HepG2 (cell line): ENCODE measurements around the gene DNAAF1. TPM values are rescaled to one million over a fixed set of nuclear protein-coding genes. Genes with fewer than 3 reads are reported as not detected.

ENCODE experiments used
- ATAC-seq: fragments of 200-7000 bp; cut with Tn5 transposase; 3 replicates; pipeline ENCODE4 v1.9.1; 2020; ENCODE audit warnings: mild to moderate bottlenecking, moderate library complexity
- BruUV-seq: library from RNA; stranded (reverse); fragments of 400-500 nt; replicated peaks from 2 replicates; lab custom pipeline; 2021; lab: Mats Ljungman, UMichigan
- CTCF ChIA-PET: fragments of 300-600 bp; formaldehyde crosslinking; extraction: SDS; loops from one replicate; lab custom pipeline; 2021; ENCODE audit warnings: low total read pairs, inconsistent platforms, low intra/inter-chr PET ratio; lab: Yijun Ruan, JAX
- POLR2A ChIA-PET: fragments of 350-600 bp; sonication (Branson Sonifier 250); formaldehyde crosslinking; loops from one replicate; lab custom pipeline; 2020; ENCODE audit warnings: antibody characterized with exemption, inconsistent platforms; lab: Yijun Ruan, JAX
- DNase-seq: peaks from one replicate; pipeline ENCODE4 v3.0.0-alpha.2; 2015; ENCODE audit warnings: low spot score
- FAIRE-seq: peaks from 3 replicates; lab custom pipeline; 2011; peaks lifted over from hg19 to GRCh38; lab: Jason Lieb, UNC
- H2AFZ ChIP-seq: one replicate; pipeline ENCODE4 v1.6.1; 2011; ENCODE audit warnings: low read length, inconsistent platforms
- H3K27ac ChIP-seq: fragments of 300-600 bp; 3 replicates; pipeline ENCODE4 v1.8.0; 2011; ENCODE audit warnings: mixed run types, mild to moderate bottlenecking, mixed read lengths, low read length, inconsistent platforms; ENCODE audit not compliant: insufficient read depth; ENCODE audit errors: extremely low read length
- H3K27me3 ChIP-seq, 2 experiments: fragments of 200-600 bp in 1 of 2; 2 replicates in 1 of 2; 3 replicates in 1 of 2; pipeline versions ENCODE4 v1.6.0 to v1.8.0; 2011; ENCODE audit warnings: low read length in 2 of 2, mild to moderate bottlenecking in 2 of 2, moderate library complexity in 2 of 2, inconsistent platforms in 1 of 2; ENCODE audit not compliant: insufficient read depth in 2 of 2, control insufficient read depth in 1 of 2
- H3K36me3 ChIP-seq, 2 experiments: fragments of 200-600 bp in 1 of 2; replicated peaks in 1 of 2; 2 replicates in 1 of 2; 3 replicates in 1 of 2; pipeline versions ENCODE4 v1.5.1 to v1.8.0; 2011; ENCODE audit warnings: low read length in 2 of 2, inconsistent platforms in 1 of 2; ENCODE audit not compliant: insufficient read depth in 2 of 2, control insufficient read depth in 1 of 2
- H3K4me1 ChIP-seq: 2 replicates; pipeline ENCODE4 v1.5.1; 2012; ENCODE audit warnings: low read length, inconsistent platforms; ENCODE audit not compliant: insufficient read depth
- H3K4me2 ChIP-seq: 2 replicates; pipeline ENCODE4 v1.6.0; 2011; ENCODE audit warnings: low read depth, low read length, inconsistent platforms
- H3K4me3 ChIP-seq, 3 experiments: fragments of 200-600 bp in 1 of 3; sonication (generic), shearing (Covaris generic) in 1 of 3; replicated peaks in 1 of 3; 2 replicates each; pipeline ENCODE4 v1.5.1; 2011 to 2016; ENCODE audit warnings: low read length in 3 of 3, inconsistent platforms in 2 of 3, low read depth in 2 of 3, mild to moderate bottlenecking in 2 of 3, control low read depth in 1 of 3, mixed read lengths in 1 of 3; ENCODE audit not compliant: insufficient read depth in 1 of 3
- H3K79me2 ChIP-seq: one replicate; pipeline ENCODE4 v1.6.1; 2011; ENCODE audit warnings: low read length, inconsistent platforms; ENCODE audit not compliant: insufficient read depth
- H3K9ac ChIP-seq: 2 replicates; pipeline ENCODE4 v1.6.0; 2011; ENCODE audit warnings: mild to moderate bottlenecking, low read depth, low read length, inconsistent platforms; ENCODE audit not compliant: insufficient read depth
- H3K9me3 ChIP-seq: 2 replicates; pipeline ENCODE4 v1.5.1; 2012; ENCODE audit warnings: mild to moderate bottlenecking, low read length
- H4K20me1 ChIP-seq: 2 replicates; pipeline ENCODE4 v1.6.0; 2011; ENCODE audit warnings: inconsistent platforms, mild to moderate bottlenecking, low read length, moderate library complexity; ENCODE audit not compliant: insufficient read depth
- BCL6 ChIP-seq: IDR thresholded peaks from 2 replicates; pipeline ENCODE4 v1.6.1; 2016; ENCODE audit warnings: missing genetic modification reagents, missing compliant biosample characterization
- HNF1A ChIP-seq, 2 experiments: sonication (generic) in 1 of 2; formaldehyde crosslinking in 1 of 2; IDR thresholded peaks; 2 replicates each; pipeline versions ENCODE4 v1.4.0 to v1.6.1; 2016 to 2020; ENCODE audit warnings: borderline replicate concordance in 1 of 2, low read depth in 1 of 2, mild to moderate bottlenecking in 1 of 2, missing genetic modification reagents in 1 of 2
- JARID2 ChIP-seq: sonication (generic); formaldehyde crosslinking; IDR thresholded peaks from 2 replicates; pipeline ENCODE4 v1.8.1; 2023; ENCODE audit warnings: missing genetic modification reagents, inconsistent platforms; ENCODE audit not compliant: insufficient replicate concordance
- MXI1 ChIP-seq: IDR thresholded peaks from 3 replicates; pipeline ENCODE4 v1.6.1; 2012; ENCODE audit warnings: low read depth, low read length, inconsistent platforms, borderline replicate concordance
- NCOR1 ChIP-seq: fragments of 200-600 bp; sonication (generic); IDR thresholded peaks from 2 replicates; pipeline ENCODE4 v1.7.0; 2017; ENCODE audit warnings: antibody characterized with exemption, low read length, borderline replicate concordance
- NFE2 ChIP-seq: sonication (generic); formaldehyde crosslinking; IDR thresholded peaks from 2 replicates; pipeline ENCODE4 v1.4.0; 2020; ENCODE audit warnings: missing genetic modification reagents
- REXO4 ChIP-seq: sonication (generic); formaldehyde crosslinking; IDR thresholded peaks from 2 replicates; pipeline ENCODE4 v1.8.0; 2022; ENCODE audit warnings: missing genetic modification reagents, mild to moderate bottlenecking, borderline replicate concordance
- RFX5 ChIP-seq: IDR thresholded peaks from 2 replicates; pipeline ENCODE4 v1.6.1; 2011; ENCODE audit warnings: low read depth, low read length, improper control_type of control experiment
- SATB2 ChIP-seq: sonication (generic); formaldehyde crosslinking; IDR thresholded peaks from 2 replicates; pipeline ENCODE4 v1.5.0; 2020; ENCODE audit warnings: missing genetic modification reagents
- SIX1 ChIP-seq: sonication (generic); formaldehyde crosslinking; IDR thresholded peaks from 2 replicates; pipeline ENCODE4 v1.4.0; 2020; ENCODE audit warnings: missing genetic modification reagents, borderline replicate concordance
- SOX5 ChIP-seq: IDR thresholded peaks from 2 replicates; pipeline ENCODE4 v1.6.1; 2016; ENCODE audit warnings: borderline replicate concordance
- TCF7L2 ChIP-seq: IDR thresholded peaks from 2 replicates; pipeline ENCODE4 v1.6.1; 2011; ENCODE audit warnings: mild to moderate bottlenecking, low read depth, low read length, moderate library complexity
- TOE1 ChIP-seq: sonication (generic); formaldehyde crosslinking; IDR thresholded peaks from 2 replicates; pipeline ENCODE4 v1.4.0; 2020; ENCODE audit warnings: mild to moderate bottlenecking, missing genetic modification reagents
- ZMAT3 ChIP-seq: sonication (generic); formaldehyde crosslinking; conservative IDR thresholded peaks from 2 replicates; pipeline ENCODE4 v1.7.0; 2021; ENCODE audit warnings: missing genetic modification reagents
- WGBS: methylation state at CpG from one replicate; pipeline ENCODE4 v1.1.6; 2017; ENCODE audit warnings: low lambda C conversion rate; 5-methylcytosine and 5-hydroxymethylcytosine counted together
- in situ Hi-C: cut with HindIII; loops from 2 replicates; pipeline ENCODE4 v1.10.0; 2017; ENCODE audit warnings: low pct_unique_long_range_greater_than_20kb; ENCODE audit not compliant: extremely low pct_ligation_motif_present
- intact Hi-C: fragments of 100-400 bp; cut with micrococcal nuclease; formaldehyde crosslinking; loops from one replicate; pipeline ENCODE4 v1.10.0; 2022; ENCODE audit not compliant: unreplicated experiment
- polyA plus RNA-seq, 8 experiments: library from polyadenylated mRNA; depleted of rRNA in 3 of 8; stranded (reverse) in 7 of 8; unstranded in 1 of 8; fragments of >200 nt; fragmentation: Illumina TruSeq in 4 of 8; extraction: Trizol in 4 of 8; gene quantifications; 2 replicates each; pipeline versions ENCODE4 v1.2.1 to v1.2.3, GENCODE V29; 2011 to 2016; ENCODE audit warnings: low read depth in 4 of 8, missing spikeins in 1 of 8, mixed read lengths in 1 of 8; ENCODE audit not compliant: insufficient read depth in 1 of 8
- total RNA-seq, 5 experiments: library from RNA; depleted of rRNA; stranded (reverse); fragments of >200 nt; fragmentation: Illumina TruSeq; extraction: Trizol; gene quantifications; 2 replicates each; pipeline ENCODE4 v1.2.3, GENCODE V29; 2016; ENCODE audit warnings: low read depth in 1 of 5
- TF ChIP-seq, protein P1 (sequence below): IDR thresholded peaks from 2 replicates; pipeline ENCODE4 v1.6.1; 2012; ENCODE audit warnings: inconsistent platforms
- TF ChIP-seq, protein P2 (sequence below): sonication (generic); formaldehyde crosslinking; IDR thresholded peaks from 2 replicates; pipeline ENCODE4 v1.4.0; 2020; ENCODE audit warnings: missing genetic modification reagents, borderline replicate concordance

DNAAF1 gene
- total and polyA plus RNA-seq, 2 of the 13 experiments (the other 11 are each of a cell fraction or from before 2014, with no cell fraction given): 0.04 TPM; not detected in 1

DNA sequence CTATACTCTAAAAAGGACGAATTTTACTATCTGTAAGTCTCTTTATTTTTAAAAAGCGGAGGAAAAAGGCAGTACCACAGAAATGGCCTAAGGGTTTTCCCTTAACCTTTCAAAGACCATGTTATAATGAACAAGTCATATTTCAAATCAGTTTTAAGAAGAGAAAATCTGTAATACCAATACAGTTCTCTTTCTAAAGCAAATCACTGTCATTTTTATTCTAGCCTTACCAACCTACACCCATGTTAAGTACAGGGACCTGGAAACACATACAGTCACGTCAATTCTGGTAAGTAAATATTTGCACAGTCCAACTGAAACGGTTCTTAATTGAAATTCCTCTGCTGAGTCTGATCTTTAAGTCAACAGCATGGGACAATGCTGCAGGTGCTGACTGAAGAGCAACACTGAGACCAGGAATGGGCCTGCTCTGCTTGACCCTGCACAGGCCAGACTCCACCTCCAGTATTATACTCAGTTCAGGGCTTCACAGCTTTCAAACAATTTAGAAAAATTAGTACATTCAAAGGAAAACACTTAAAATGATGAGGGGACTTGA is 48.6 kb upstream of the DNAAF1 start:
- no peak overlapping the region for H2AFZ ChIP-seq
- H3K4me2 ChIP-seq: no peak overlapping the region
- ATAC-seq (peak; percentile 100), DNase-seq (peak; percentile 95), FAIRE-seq (peak; percentile 97)
- peaks cover 22 to 75% of the 10 kb centered on the region in 2 experiments for H3K36me3 ChIP-seq
- WGBS: 48% methylated on average over 4 of the region's 4 CpGs
- ChIA-PET CTCF (interaction anchor here (0.9 kb wide), 1 partner anchor 45 kb away, joined by 3 read pairs; no protein-coding TSS in a partner anchor), POLR2A (interaction anchor here (2.0 kb wide), 1 partner anchor 41 kb away, joined by 4 read pairs; no protein-coding TSS in a partner anchor)
- intact Hi-C loops: loop anchor here (1.0 kb wide), 2 partner anchors 45 to 49 kb away; partner anchors contain the start of genes DNAAF1 and HSDL1
- no peaks in the 10 kb centered on the region for H3K9me3 ChIP-seq
- H3K9ac ChIP-seq: no peak overlapping the region
- no peak overlapping the region for H3K27ac ChIP-seq
- H3K27me3 ChIP-seq: no peaks in the 10 kb centered on the region
- in situ Hi-C loops: no loop called here
- BruUV-seq: no TSS peak
- peaks cover 20% of the 10 kb centered on the region for H4K20me1 ChIP-seq
- H3K79me2 ChIP-seq: no peaks in the 10 kb centered on the region
- peaks cover 19% of the 10 kb centered on the region for H3K4me1 ChIP-seq
- H3K4me3 ChIP-seq: no peak overlapping the region
- TF ChIP-seq JARID2 (CRISPR knock-in tag) (no peak), ZMAT3 (no peak), HNF1A (IDR thresholded peaks at IDR 0.05; ENCODE audit: low read depth) (peak; percentile 24; the same call in 1 of the 2 replicates), HNF1A (CRISPR knock-in tag; IDR thresholded peaks at IDR 0.05; ENCODE audit: borderline replicate concordance) (no peak; the same call in 1 of the 2 replicates), REXO4 (CRISPR knock-in tag) (no peak), MXI1 (peak; percentile 81; the same call in 2 of the 3 replicates), RFX5 (no peak), TCF7L2 (no peak), NFE2 (no peak), BCL6 (CRISPR knock-in tag) (peak; percentile 90), SATB2 (no peak), SIX1 (CRISPR knock-in tag) (peak; percentile 73; the same call in 1 of the 2 replicates), NCOR1 (no peak; the same call in 1 of the 2 replicates), TOE1 (CRISPR knock-in tag) (no peak), SOX5 (CRISPR knock-in tag) (peak; percentile 98)
- TF ChIP-seq, protein P1, sequence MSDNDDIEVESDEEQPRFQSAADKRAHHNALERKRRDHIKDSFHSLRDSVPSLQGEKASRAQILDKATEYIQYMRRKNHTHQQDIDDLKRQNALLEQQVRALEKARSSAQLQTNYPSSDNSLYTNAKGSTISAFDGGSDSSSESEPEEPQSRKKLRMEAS: peak; percentile 61
- TF ChIP-seq, protein P2, sequence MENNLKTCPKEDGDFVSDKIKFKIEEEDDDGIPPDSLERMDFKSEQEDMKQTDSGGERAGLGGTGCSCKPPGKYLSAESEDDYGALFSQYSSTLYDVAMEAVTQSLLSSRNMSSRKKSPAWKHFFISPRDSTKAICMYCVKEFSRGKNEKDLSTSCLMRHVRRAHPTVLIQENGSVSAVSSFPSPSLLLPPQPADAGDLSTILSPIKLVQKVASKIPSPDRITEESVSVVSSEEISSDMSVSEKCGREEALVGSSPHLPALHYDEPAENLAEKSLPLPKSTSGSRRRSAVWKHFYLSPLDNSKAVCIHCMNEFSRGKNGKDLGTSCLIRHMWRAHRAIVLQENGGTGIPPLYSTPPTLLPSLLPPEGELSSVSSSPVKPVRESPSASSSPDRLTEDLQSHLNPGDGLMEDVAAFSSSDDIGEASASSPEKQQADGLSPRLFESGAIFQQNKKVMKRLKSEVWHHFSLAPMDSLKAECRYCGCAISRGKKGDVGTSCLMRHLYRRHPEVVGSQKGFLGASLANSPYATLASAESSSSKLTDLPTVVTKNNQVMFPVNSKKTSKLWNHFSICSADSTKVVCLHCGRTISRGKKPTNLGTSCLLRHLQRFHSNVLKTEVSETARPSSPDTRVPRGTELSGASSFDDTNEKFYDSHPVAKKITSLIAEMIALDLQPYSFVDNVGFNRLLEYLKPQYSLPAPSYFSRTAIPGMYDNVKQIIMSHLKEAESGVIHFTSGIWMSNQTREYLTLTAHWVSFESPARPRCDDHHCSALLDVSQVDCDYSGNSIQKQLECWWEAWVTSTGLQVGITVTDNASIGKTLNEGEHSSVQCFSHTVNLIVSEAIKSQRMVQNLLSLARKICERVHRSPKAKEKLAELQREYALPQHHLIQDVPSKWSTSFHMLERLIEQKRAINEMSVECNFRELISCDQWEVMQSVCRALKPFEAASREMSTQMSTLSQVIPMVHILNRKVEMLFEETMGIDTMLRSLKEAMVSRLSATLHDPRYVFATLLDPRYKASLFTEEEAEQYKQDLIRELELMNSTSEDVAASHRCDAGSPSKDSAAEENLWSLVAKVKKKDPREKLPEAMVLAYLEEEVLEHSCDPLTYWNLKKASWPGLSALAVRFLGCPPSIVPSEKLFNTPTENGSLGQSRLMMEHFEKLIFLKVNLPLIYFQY (CRISPR knock-in tag): peak; percentile 90; the same call in 1 of the 2 replicates
